ENCODE data around the gene FOXO1.

DNA sequence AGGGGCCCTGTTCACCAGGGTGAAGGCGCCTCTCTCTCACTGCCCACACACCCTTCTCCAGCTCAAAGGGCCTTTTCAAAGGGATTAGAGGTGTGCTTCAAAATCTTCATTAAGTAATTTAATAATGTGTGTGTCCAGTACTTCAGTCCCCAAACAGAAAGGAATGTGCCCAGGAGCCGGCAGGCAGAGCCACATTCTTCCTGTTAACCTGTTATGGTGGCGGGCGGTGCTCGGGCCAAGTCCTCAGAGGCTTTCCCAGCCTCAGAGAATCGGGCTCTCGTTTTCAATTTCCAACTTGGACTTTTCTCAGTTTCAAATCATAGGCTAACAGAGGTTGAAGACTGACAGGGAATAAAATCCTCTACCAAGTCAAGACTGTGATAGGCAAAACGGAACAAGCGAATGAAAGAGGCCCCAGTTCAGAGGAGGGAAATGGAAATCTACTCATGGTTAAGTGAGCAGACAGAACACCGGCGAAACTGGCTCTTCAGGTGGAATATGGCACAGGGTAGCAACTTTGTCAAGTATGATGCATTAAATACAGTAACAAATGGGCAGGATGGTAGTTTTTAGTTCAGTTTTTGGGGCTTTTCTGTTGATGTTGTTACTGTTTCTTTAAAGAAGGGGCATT lies 68.6 kb downstream of the FOXO1 start:
- TF ChIP-seq, protein P1, sequence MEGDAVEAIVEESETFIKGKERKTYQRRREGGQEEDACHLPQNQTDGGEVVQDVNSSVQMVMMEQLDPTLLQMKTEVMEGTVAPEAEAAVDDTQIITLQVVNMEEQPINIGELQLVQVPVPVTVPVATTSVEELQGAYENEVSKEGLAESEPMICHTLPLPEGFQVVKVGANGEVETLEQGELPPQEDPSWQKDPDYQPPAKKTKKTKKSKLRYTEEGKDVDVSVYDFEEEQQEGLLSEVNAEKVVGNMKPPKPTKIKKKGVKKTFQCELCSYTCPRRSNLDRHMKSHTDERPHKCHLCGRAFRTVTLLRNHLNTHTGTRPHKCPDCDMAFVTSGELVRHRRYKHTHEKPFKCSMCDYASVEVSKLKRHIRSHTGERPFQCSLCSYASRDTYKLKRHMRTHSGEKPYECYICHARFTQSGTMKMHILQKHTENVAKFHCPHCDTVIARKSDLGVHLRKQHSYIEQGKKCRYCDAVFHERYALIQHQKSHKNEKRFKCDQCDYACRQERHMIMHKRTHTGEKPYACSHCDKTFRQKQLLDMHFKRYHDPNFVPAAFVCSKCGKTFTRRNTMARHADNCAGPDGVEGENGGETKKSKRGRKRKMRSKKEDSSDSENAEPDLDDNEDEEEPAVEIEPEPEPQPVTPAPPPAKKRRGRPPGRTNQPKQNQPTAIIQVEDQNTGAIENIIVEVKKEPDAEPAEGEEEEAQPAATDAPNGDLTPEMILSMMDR (conservative IDR thresholded peaks at IDR 0.05) = no peak
- TF ChIP-seq EZH2 (IDR thresholded peaks at IDR 0.05; ENCODE audit: low read depth) = no peak
